T-cell (primary cell): ENCODE data around the gene NOSIP. TPM values are rescaled to one million over a fixed set of nuclear protein-coding genes. Genes with fewer than 3 reads are reported as not detected.

Experiments
- ATAC-seq, 4 experiments: fragments of 200-7000 bp in 3 of 4; fragments of 150-1000 bp in 1 of 4; cut with Tn5 transposase; replicated peaks in 1 of 4; 1 replicate in 3 of 4; 2 replicates in 1 of 4; pipeline ENCODE4 v1.10.0; 2021; ENCODE audit warnings: moderate library complexity in 3 of 4, mild to moderate bottlenecking in 2 of 4, moderate number of reproducible peaks in 1 of 4
- CTCF ChIA-PET, 2 donors: fragments of 300-600 bp; sonication (Branson Sonifier 250); formaldehyde crosslinking; loops; one replicate each; lab custom pipeline; 2022; ENCODE audit warnings: antibody characterized with exemption in 2 of 2; lab: Charles Lee
- POLR2A ChIA-PET, 2 donors: fragments of 300-600 bp; sonication (Branson Sonifier 250); formaldehyde crosslinking; loops; one replicate each; lab custom pipeline; 2022; ENCODE audit warnings: antibody characterized with exemption in 2 of 2; lab: Charles Lee
- DNase-seq, 35 experiments: peaks; one replicate each; pipeline versions ENCODE4 v3.0.0 to v3.0.0-alpha.2; 2013 to 2023
- H3K27ac ChIP-seq: one replicate; pipeline ENCODE4 v1.5.1; 2013; ENCODE audit warnings: low read length
- H3K27me3 ChIP-seq, 2 experiments: replicated peaks in 1 of 2; 1 replicate in 1 of 2; 2 replicates in 1 of 2; pipeline versions ENCODE4 v1.6.1 to v1.7.0; 2013; ENCODE audit warnings: low read length in 1 of 2, mixed read lengths in 1 of 2; ENCODE audit not compliant: control insufficient read depth in 2 of 2, insufficient read depth in 2 of 2; ENCODE audit errors: extremely low read depth in 1 of 2
- H3K36me3 ChIP-seq, 2 donors: 1 replicate in 1 of 2; 2 replicates in 1 of 2; pipeline versions ENCODE4 v1.6.1 to v1.7.0; 2013; ENCODE audit warnings: low read length in 1 of 2; ENCODE audit not compliant: control insufficient read depth in 2 of 2, insufficient read depth in 1 of 2; ENCODE audit errors: extremely low read depth in 1 of 2
- H3K4me1 ChIP-seq, 2 experiments: 1 replicate in 1 of 2; 2 replicates in 1 of 2; pipeline versions ENCODE4 v1.6.1 to v1.7.0; 2013; ENCODE audit warnings: low read length in 2 of 2, mixed read lengths in 1 of 2; ENCODE audit not compliant: insufficient read depth in 2 of 2, control insufficient read depth in 1 of 2; ENCODE audit errors: extremely low read depth in 1 of 2
- H3K4me3 ChIP-seq, 2 donors: 1 replicate in 1 of 2; 2 replicates in 1 of 2; pipeline versions ENCODE4 v1.5.1 to v1.7.0; 2013; ENCODE audit warnings: mild to moderate bottlenecking in 2 of 2, low read length in 1 of 2, moderate library complexity in 1 of 2; ENCODE audit not compliant: control insufficient read depth in 1 of 2; ENCODE audit errors: extremely low read depth in 1 of 2
- H3K9me3 ChIP-seq: 2 replicates; pipeline ENCODE4 v1.7.0; 2013
- H3K27ac Mint-ChIP-seq, 2 donors: one replicate each; pipeline ENCODE4 v1.8.0; 2020 to 2021; ENCODE audit warnings: mild to moderate bottlenecking in 2 of 2, mixed read lengths in 2 of 2
- H3K27me3 Mint-ChIP-seq, 2 donors: one replicate each; pipeline ENCODE4 v1.8.0; 2021 to 2022; ENCODE audit warnings: mixed read lengths in 2 of 2
- H3K36me3 Mint-ChIP-seq: one replicate; pipeline ENCODE4 v1.8.0; 2021; ENCODE audit warnings: mixed read lengths
- H3K4me1 Mint-ChIP-seq, 3 donors: one replicate each; pipeline ENCODE4 v1.8.0; 2020 to 2022; ENCODE audit warnings: mixed read lengths in 3 of 3, mild to moderate bottlenecking in 1 of 3
- H3K4me3 Mint-ChIP-seq, 3 donors: one replicate each; pipeline ENCODE4 v1.8.0; 2020 to 2022; ENCODE audit warnings: mild to moderate bottlenecking in 3 of 3, mixed read lengths in 3 of 3, moderate library complexity in 3 of 3
- H3K9me3 Mint-ChIP-seq, 3 donors: one replicate each; pipeline ENCODE4 v1.8.0; 2020 to 2022; ENCODE audit warnings: mixed read lengths in 3 of 3
- WGBS: methylation state at CpG from one replicate; pipeline ENCODE4 v1.1.5; 2013; ENCODE audit warnings: missing lambda C conversion rate; ENCODE audit not compliant: insufficient coverage; 5-methylcytosine and 5-hydroxymethylcytosine counted together
- total RNA-seq, 35 experiments: library from RNA in 6 of 35; stranded (reverse) in 6 of 35; fragments of 120-200 nt in 1 of 35; gene quantifications; one replicate each; pipeline versions ENCODE4 v1.2.1 to v1.2.4 and lab custom pipeline; 2013 to 2026

The NOSIP gene
- total RNA-seq, 5 donors from 2014 or later (not counting 1 experiment from before 2014, with no cell fraction given): 152 to 297 (median 176) TPM

DNA sequence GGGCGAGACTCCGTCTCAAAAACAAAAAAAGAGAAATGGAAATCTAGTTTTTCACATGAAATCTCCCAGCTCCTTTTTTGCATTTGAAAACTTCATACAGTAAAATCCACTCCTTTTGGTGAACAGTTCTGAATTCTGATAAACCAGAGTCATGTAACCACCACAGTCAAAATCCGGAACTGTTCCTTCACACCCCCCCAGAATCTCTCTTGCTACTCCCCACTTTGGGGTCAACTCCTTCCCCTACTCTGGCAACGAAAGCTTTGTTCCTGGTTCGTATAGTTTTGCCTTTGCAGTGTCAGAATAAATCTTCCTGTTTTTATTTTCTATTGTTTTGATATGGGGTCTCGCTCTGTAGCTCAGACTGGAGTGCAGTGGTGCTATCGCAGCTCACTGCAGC, 28.8 kb downstream of the NOSIP start:
- H3K9me3 Mint-ChIP-seq: no peaks in the 10 kb centered on the region
- peak overlapping the region in 1 of 3 donors; percentile 79 for H3K4me3 Mint-ChIP-seq
- Histone ChIP-seq H3K27me3 (no peaks in the 10 kb centered on the region), H3K4me3 (no peak overlapping the region), H3K9me3 (no peaks in the 10 kb centered on the region), H3K4me1 (peaks cover 56 to 93% of the 10 kb centered on the region in 2 experiments), H3K27ac (peak overlapping the region; percentile 45), H3K36me3 (peaks cover 0 to 12% of the 10 kb centered on the region in 2 donors)
- ChIA-PET CTCF (interaction anchor here in 1 of 2 donors (0.7 to 2.7 kb wide), 4 partner anchors 9 to 44 kb away, joined by 3 to 8 read pairs (median 6); no protein-coding TSS in a partner anchor), POLR2A (no interaction called here)
- H3K36me3 Mint-ChIP-seq: peaks cover 8% of the 10 kb centered on the region
- H3K4me1 Mint-ChIP-seq: peaks cover 74 to 82% (median 76%) of the 10 kb centered on the region in 3 donors
- H3K27ac Mint-ChIP-seq: peak overlapping the region; percentile 87 to 94
- DNase-seq (no peak), ATAC-seq (no peak)
- WGBS: 90% methylated on average over 4 of the region's 7 CpGs
- H3K27me3 Mint-ChIP-seq: no peaks in the 10 kb centered on the region

DNA sequence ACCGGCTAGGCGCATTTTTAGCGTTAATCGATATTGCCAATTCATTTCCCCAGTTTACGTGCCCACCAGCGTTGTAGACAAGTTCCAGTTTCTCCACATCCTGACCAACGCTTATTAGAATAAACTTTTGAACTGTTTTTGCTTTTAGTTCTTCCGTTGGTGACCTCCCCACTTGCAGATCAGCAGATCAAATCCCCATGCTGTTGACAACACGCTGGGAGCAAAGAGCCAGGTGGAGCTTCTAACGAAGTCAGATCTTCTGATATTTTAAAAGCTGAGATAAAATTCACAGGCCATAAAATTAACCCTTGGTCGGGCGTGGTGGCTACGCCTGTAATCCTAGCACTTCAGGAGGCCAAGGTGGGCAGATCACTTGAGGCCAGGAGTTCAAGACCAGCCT, 31.3 kb downstream of the NOSIP start:
- peak overlapping the region; percentile 90 to 92 for H3K27ac Mint-ChIP-seq
- H3K4me3 ChIP-seq: no peak overlapping the region
- WGBS: 35% methylated on average over 12 of the region's 13 CpGs
- no peaks in the 10 kb centered on the region for H3K9me3 ChIP-seq
- peak overlapping the region in 2 of 3 donors; percentile 34 to 63 for H3K4me3 Mint-ChIP-seq
- no peaks in the 10 kb centered on the region for H3K27me3 Mint-ChIP-seq
- peaks cover 2% of the 10 kb centered on the region for H3K36me3 Mint-ChIP-seq
- H3K4me1 Mint-ChIP-seq: peaks cover 58 to 67% (median 63%) of the 10 kb centered on the region in 3 donors
- H3K27ac ChIP-seq: peak overlapping the region; percentile 38
- CTCF ChIA-PET: interaction anchor here (0.6 to 1.5 kb wide), 10 partner anchors 12 to 118 kb away, joined by 3 to 10 read pairs (median 4); no protein-coding TSS in a partner anchor
- H3K4me1 ChIP-seq: peaks cover 48 to 78% of the 10 kb centered on the region in 2 experiments
- POLR2A ChIA-PET: interaction anchor here in 1 of 2 donors (0.6 to 0.9 kb wide), 2 partner anchors 20 to 22 kb away, joined by 3 to 4 read pairs; no protein-coding TSS in a partner anchor
- no peaks in the 10 kb centered on the region for H3K27me3 ChIP-seq
- no peaks in the 10 kb centered on the region for H3K9me3 Mint-ChIP-seq
- DNase-seq (peak in 1 of 35 experiments; percentile 50), ATAC-seq (no peak)
- no peaks in the 10 kb centered on the region for H3K36me3 ChIP-seq

DNA sequence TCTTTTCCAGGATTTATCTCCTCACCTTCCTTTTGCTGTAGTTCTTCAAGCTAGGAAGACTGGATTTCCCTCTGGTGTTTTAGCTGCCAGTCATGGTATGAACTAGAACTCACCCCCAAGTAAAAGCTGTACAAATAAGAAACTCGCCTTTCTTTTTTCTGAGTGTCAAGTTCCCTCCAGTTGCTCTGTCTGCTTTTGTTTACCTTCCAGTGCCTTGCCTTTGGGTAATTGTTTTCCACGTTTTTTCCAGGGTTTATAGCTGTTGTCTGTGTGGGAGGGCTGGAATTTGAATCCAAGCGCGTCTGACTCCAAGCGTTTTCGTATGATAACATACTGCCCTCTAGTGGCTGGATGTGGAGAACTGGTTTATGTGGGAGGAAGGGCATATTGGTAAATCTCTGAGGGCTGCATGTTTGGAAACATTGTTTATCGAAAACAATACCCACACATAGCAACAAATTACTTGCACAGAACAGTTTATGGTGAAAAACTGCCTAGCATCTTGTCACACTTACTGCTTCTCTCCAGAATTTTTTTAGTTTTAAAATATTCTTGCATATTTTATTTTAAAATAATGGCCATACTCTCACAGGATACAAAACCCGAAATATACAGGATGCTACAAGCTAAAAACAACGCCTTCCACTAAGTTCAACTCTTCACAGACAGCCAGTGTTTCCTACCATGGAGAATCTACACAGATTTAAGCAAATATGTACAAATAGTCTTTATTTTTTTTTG, 33.4 kb downstream of the NOSIP start:
- H3K4me3 ChIP-seq: peak overlapping the region; percentile 20 to 51
- Mint-ChIP-seq H3K9me3 (no peaks in the 10 kb centered on the region), H3K27me3 (no peaks in the 10 kb centered on the region), H3K4me1 (peaks cover 42 to 54% (median 45%) of the 10 kb centered on the region in 3 donors), H3K36me3 (peaks cover 3% of the 10 kb centered on the region), H3K27ac (peak overlapping the region; percentile 82 to 86), H3K4me3 (peak overlapping the region; percentile 62 to 78 (median 69))
- H3K9me3 ChIP-seq: no peaks in the 10 kb centered on the region
- H3K4me1 ChIP-seq: peaks cover 34 to 62% of the 10 kb centered on the region in 2 experiments
- ChIA-PET CTCF (interaction anchor here (0.6 to 2.6 kb wide), 29 partner anchors 8 to 129 kb away, joined by 3 to 40 read pairs (median 4); partner anchors contain the start of genes FCGRT (in 1 of the 2), FLT3LG (in 1 of the 2) and RCN3 (in 1 of the 2)), POLR2A (interaction anchor here (0.6 to 1.1 kb wide), 5 partner anchors 12 to 47 kb away, joined by 3 to 12 read pairs (median 3); partner anchors contain the start of gene PRR12 (in 1 of the 2))
- ATAC-seq (peak; percentile 68 to 79 (median 71)), DNase-seq (peak in 24 of 35 experiments; percentile 34 to 91 (median 56))
- WGBS: 7% methylated on average over 3 of the region's 9 CpGs
- peak overlapping the region; percentile 6 for H3K27ac ChIP-seq
- H3K36me3 ChIP-seq: no peaks in the 10 kb centered on the region
- no peaks in the 10 kb centered on the region for H3K27me3 ChIP-seq

DNA sequence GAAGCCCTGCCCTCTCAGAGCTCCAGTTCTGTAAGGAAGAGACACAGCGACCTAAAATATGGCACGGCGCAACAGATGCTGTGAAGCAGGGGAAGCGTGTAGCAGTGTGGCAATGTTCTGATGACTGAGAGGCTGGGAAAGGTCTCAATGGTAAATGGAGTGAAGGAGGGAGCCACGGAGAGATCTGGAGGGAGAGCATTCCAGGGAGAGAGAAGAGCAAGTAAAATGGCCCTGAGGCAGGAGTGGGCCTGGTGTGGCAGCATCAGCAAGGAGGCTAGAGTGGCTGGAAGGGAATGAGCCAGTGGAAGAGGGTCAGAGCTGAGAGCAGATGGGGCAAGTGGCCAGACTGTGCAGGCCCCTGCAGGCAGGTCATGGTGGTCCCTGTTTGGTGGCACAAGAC, 36.2 kb downstream of the NOSIP start:
- 67% methylated on average over 5 of the region's 5 CpGs for WGBS
- Mint-ChIP-seq H3K4me3 (peak overlapping the region in 1 of 3 donors; percentile 2), H3K9me3 (no peaks in the 10 kb centered on the region), H3K27ac (peak overlapping the region; percentile 62 to 66), H3K27me3 (no peaks in the 10 kb centered on the region), H3K36me3 (peaks cover 6% of the 10 kb centered on the region), H3K4me1 (peaks cover 20 to 35% (median 30%) of the 10 kb centered on the region in 3 donors)
- H3K9me3 ChIP-seq: no peaks in the 10 kb centered on the region
- ChIA-PET POLR2A (no interaction called here), CTCF (interaction anchor here in 1 of 2 donors (0.7 kb wide), 1 partner anchor 10 kb away, joined by 3 read pairs; no protein-coding TSS in a partner anchor)
- H3K27me3 ChIP-seq: no peaks in the 10 kb centered on the region
- peaks cover 22 to 35% of the 10 kb centered on the region in 2 experiments for H3K4me1 ChIP-seq
- no peaks in the 10 kb centered on the region for H3K36me3 ChIP-seq
- no peak overlapping the region for H3K4me3 ChIP-seq
- no peak overlapping the region for H3K27ac ChIP-seq
- peak in 1 of 4 experiments; percentile 22 for ATAC-seq
- DNase-seq: no peak

DNA sequence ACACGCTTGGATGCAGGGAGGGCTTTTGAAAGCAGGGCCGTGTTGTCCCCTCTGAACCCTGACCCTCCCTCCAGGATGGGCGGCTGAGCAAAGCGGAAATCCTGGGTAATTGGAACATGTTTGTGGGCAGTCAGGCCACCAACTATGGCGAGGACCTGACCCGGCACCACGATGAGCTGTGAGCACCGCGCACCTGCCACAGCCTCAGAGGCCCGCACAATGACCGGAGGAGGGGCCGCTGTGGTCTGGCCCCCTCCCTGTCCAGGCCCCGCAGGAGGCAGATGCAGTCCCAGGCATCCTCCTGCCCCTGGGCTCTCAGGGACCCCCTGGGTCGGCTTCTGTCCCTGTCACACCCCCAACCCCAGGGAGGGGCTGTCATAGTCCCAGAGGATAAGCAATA, 37.3 kb downstream of the NOSIP start:
- Mint-ChIP-seq H3K9me3 (no peaks in the 10 kb centered on the region), H3K27ac (no peak overlapping the region), H3K27me3 (no peaks in the 10 kb centered on the region), H3K36me3 (peaks cover 6% of the 10 kb centered on the region), H3K4me3 (no peak overlapping the region), H3K4me1 (peaks cover 13 to 24% (median 20%) of the 10 kb centered on the region in 3 donors)
- Histone ChIP-seq H3K4me1 (peaks cover 13 to 23% of the 10 kb centered on the region in 2 experiments), H3K36me3 (no peaks in the 10 kb centered on the region), H3K27ac (no peak overlapping the region), H3K27me3 (no peaks in the 10 kb centered on the region), H3K4me3 (no peak overlapping the region), H3K9me3 (no peaks in the 10 kb centered on the region)
- POLR2A ChIA-PET: no interaction called here
- CTCF ChIA-PET: interaction anchor here in 1 of 2 donors (0.7 kb wide), 1 partner anchor 33 kb away, joined by 3 read pairs; no protein-coding TSS in a partner anchor
- DNase-seq (no peak), ATAC-seq (no peak)
- 85% methylated on average over 10 of the region's 14 CpGs for WGBS

DNA sequence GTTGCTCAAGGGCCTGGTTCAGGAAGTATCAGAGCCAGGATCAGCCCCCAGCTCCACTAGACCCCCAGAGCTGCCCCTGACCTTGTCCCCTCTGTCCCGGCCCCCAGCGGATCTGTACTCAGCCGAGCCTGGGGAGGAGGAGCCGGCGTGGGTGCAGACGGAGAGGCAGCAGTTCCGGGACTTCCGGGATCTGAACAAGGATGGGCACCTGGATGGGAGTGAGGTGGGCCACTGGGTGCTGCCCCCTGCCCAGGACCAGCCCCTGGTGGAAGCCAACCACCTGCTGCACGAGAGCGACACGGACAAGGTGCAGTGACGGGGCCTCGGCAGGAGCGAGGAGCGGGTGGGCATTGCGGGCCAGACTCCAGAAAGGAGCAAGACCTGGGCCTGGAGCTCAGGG, 37.9 kb downstream of the NOSIP start:
- Mint-ChIP-seq H3K36me3 (peaks cover 6% of the 10 kb centered on the region), H3K27me3 (no peaks in the 10 kb centered on the region), H3K27ac (no peak overlapping the region), H3K9me3 (no peaks in the 10 kb centered on the region), H3K4me1 (peaks cover 12 to 21% (median 18%) of the 10 kb centered on the region in 3 donors), H3K4me3 (no peak overlapping the region)
- WGBS: 97% methylated on average over 10 of the region's 16 CpGs
- Histone ChIP-seq H3K27ac (no peak overlapping the region), H3K27me3 (no peaks in the 10 kb centered on the region), H3K9me3 (no peaks in the 10 kb centered on the region), H3K36me3 (no peaks in the 10 kb centered on the region), H3K4me3 (no peak overlapping the region), H3K4me1 (peaks cover 13 to 19% of the 10 kb centered on the region in 2 experiments)
- no peak for DNase-seq
- ChIA-PET CTCF (no interaction called here), POLR2A (no interaction called here)
- ATAC-seq: no peak
